NCI-H748 treated with DMSO at 0.1 percent for 48 hours (cell line): ENCODE measurements around the gene GALT.

Experiments used
- DNase-seq: peaks from one replicate; lab custom pipeline; 2025; lab: John Stamatoyannopoulos, UW

The GALT gene

GRCh38 chr9:34684145-34684544 is 37.7 kb downstream of the GALT start:
- DNase-seq: no peak

- no peak for DNase-seq
These were observed 38.3 kb downstream of the GALT start for GRCh38 chr9:34684816-34685215.

DNA sequence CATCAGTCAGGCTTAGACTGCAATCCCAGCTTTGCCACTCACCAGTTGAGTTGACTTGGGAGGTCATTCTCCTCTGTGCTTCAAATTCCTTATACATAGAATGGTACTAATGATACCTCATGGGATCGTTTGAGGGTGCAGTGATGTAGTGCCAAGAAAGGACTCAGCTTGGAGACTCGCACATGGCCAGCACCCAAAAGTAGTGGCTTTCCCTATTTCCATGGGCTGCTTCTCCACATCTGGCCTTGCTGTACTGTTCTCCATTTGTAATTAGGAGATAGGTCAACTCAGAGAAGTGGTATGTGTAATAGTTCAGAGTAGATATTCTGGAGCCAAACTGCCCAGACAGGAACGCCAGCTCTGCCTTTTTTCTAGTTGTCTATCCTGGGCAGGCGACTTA is 39.1 kb downstream of the GALT start:
- no peak for DNase-seq

DNA sequence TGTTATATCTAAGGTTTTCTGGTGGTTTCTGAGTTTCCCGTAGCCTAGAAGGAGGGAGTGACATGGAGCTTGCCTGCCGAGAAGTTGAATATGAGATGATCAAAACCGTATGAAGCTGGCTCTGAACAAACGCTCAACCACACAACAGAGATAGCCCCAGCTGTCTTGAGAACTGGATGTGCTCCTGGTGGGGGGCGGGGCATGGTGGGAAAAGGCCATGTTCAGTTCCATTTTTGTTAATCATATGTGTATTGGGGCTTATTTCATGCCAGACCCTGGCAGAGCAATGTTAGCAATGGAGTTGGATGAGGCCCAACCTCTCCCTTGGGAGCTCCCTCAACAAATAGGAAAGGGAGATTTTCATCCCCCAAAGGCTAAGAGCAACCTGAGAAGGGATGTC is 39.8 kb downstream of the GALT start:
- no peak for DNase-seq

- DNase-seq: no peak
These were observed 40.3 kb downstream of the GALT start for GRCh38 chr9:34686732-34687131.

DNA sequence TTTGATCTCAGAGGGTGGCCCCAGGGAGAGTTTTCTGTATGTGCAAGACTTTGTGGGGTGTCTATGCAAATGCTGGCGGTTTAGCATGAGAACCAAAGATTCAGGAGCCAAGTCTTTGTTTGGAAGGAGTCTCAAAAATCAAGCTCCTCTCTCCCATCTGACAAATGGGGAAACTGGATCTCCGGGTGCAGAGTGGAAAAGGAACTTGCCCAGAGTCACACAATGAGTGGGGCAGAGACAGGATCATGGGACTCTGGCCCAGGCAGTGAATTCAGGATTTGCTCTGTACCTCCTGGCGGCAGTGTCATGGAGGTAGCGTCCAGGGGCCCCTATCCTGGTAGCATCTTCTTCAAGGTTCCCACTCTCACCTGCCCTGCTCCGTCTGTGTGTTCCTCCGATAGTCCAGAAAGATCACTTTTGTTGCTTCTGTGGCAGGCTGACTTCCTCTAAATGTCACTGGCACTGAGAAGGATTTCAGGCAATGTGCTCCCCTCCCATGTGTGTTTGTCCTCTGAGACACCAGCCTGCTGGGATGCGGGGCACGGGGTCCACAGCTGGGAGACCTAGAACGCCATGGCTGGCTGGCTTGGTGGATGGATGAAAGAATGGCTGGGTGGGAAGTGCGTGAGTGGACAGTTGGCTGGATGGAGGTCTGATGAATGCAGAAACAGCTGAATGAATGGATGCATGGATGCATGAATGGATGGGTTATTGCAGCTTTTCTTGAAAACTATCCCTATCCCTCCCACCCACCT is 41.0 kb downstream of the GALT start:
- DNase-seq: no peak

DNA sequence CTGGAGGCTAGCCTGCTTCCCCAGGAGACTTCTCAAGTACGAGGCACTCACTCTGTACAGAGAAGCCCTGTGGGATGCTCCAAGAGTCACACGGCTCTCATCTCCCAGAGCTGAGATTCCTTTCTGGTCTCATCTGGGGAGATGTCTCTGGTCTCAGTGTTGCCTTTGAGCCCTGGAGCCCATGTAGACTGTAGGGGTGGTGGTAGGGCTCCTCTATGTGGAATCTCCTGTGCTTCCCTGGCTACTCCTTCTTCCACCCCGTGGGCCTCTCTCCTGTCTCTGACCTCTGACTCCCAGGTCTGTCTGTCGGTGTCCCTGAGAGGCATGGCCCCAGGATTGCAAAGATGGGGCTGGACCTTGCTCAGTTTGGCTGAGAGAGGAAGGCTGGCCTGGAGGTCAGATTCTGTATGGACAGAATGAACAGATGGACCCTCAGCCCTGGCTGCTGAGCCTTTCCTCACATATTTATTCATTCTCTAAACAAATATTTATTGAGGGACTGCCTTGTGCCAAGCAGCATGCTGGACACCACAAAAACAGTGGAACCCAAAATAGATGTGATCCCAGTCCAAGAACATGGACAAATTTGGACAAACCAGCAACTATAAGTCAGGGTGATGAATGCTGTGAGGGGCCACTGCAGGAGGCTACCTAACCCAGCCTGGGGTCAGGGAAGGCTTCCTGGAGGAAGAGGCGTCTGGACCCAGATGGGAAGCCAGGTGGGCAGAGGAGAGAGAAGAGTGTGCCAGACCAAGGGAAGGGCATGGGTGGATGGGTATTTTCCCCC is 42.0 kb downstream of the GALT start:
- no peak for DNase-seq

GRCh38 chr9:34689116-34689470 is 42.6 kb downstream of the GALT start:
- no peak for DNase-seq

DNA sequence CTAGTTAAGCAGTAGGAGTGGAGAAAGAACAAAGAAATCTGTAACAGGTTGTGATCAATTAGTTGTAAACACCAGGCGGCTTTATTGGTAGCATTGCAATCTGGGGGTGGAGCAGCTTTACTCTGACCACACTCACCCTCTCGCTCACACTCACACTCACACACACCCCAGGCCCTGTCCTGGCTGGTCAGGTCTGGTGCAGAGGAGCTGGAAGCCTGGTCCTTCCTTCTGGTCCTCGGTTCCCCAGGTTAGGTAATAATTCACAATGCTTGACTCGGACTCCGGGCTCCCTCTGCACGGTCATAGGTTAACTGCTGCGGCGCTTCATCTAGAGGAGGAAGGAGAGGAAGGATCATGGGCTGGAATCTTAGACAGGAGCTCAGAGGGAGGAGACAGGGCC is 43.0 kb downstream of the GALT start:
- DNase-seq: no peak

DNA sequence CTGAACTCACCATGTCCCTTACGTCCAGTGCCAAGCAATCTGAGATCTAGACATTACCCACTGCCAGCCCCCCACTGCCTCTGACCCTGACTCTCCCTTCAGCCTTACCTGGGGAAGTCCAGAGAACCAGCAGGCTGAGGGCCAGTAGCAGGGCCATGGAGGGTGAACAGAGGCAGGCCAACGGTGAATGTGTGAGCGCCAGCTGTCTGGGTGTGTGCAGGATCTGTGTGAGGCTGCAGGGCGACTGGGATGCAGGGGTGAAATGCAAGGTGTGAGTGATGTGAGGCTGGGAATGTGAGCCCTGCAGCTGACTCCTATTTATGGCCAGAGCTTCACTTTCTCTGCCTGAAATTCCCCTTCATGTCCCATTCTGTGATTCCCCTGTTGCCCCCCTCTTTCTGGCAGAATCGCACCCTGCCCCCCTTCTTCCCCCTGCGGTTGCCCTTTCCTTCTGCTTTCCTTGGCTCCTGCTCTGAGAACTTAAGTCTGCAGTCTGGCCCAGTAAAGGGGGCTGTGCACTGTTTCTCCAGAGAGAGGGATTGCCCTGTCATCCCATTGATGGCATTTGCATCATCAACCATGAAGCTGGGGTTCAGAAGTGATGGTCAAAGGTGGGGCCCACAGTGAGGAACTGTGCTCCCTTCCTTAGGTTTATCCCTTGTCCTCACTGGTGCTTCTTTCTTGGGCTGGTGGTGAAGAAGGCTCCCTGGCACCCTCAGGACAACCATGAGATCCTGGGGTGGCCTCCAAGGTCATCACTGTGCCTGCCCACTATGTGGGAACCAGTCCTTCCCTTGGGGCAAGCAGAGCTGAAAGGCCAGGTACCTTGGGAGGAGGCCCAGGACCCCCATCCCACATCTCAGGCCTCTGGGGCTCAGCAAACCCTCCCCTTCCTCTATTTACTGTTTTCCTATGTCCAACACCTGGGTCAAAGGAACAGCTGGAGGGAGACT is 44.8 kb downstream of the GALT start, which contains the start of gene CCL19:
TSS of gene CCL19 (minus strand) at position 294 of the 953 bp plus-strand sequence. CDS start at position 157, 137 bp downstream.
- no peak for DNase-seq

- no peak for DNase-seq
These were observed 45.5 kb downstream of the GALT start for GRCh38 chr9:34691936-34692315.

DNA sequence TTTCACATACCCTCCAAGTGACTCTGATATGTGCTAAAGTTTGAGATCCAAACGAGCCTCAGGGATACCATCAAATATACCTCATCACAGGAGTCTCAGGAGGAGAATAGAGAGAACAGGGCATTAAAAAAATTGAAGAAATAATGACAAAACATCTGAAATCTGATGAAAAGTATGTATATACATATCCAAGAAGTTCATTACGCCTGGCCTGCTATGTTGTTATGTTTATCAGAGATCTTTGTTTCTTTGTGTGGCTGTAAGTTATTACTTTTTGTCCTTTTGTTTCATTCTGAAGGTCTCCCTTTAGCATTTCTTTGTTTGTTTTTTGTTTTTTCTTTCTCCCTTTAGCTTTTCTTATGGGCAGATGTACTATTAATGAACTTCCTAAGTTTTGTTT is 47.1 kb downstream of the GALT start:
- DNase-seq: no peak

- DNase-seq: no peak
These were observed 48.3 kb downstream of the GALT start for GRCh38 chr9:34694811-34695210.
